ENCODE measurements around the gene WTIP. TPM values are rescaled to one million over a fixed set of nuclear protein-coding genes. Genes with fewer than 3 reads are reported as not detected.

WTIP gene
- total and polyA plus RNA-seq, 5 experiments from 2014 or later: 0.20 to 0.88 (median 0.29) TPM; not detected in 2

- Mint-ChIP-seq H3K9me3 (no peaks in the 10 kb centered on the region), H3K36me3 (peaks cover 1 to 11% (median 6%) of the 10 kb centered on the region in 3 donors), H3K27me3 (peaks cover 8 to 72% (median 43%) of the 10 kb centered on the region in 5 donors), H3K4me3 (peak overlapping the region; percentile 31 to 86 (median 64)), H3K4me1 (peaks cover 7 to 11% (median 8%) of the 10 kb centered on the region in 4 donors), H3K27ac (peak overlapping the region in 1 of 10 donors; percentile 8)
- POLR2A ChIA-PET: no interaction called here
- peak in 1 of 2 donors; percentile 25 for ATAC-seq
- no peak for DNase-seq
These were observed 1.1 kb downstream of the WTIP start for GRCh38 chr19:34482380-34483250.

- peaks cover 9 to 68% (median 39%) of the 10 kb centered on the region in 5 donors for H3K27me3 Mint-ChIP-seq
- POLR2A ChIA-PET: no interaction called here
- DNase-seq (no peak), ATAC-seq (no peak)
- no peak overlapping the region for H3K27ac Mint-ChIP-seq
- no peak overlapping the region for H3K4me3 Mint-ChIP-seq
- peaks cover 1 to 11% (median 6%) of the 10 kb centered on the region in 3 donors for H3K36me3 Mint-ChIP-seq
- H3K9me3 Mint-ChIP-seq: no peaks in the 10 kb centered on the region
- peaks cover 7 to 11% (median 8%) of the 10 kb centered on the region in 4 donors for H3K4me1 Mint-ChIP-seq
These were observed 2.8 kb downstream of the WTIP start for GRCh38 chr19:34484328-34484727.

- POLR2A ChIA-PET: no interaction called here
- Mint-ChIP-seq H3K4me1 (peaks cover 7 to 11% (median 8%) of the 10 kb centered on the region in 4 donors), H3K4me3 (no peak overlapping the region), H3K27me3 (peaks cover 8 to 53% (median 38%) of the 10 kb centered on the region in 5 donors), H3K9me3 (no peaks in the 10 kb centered on the region), H3K27ac (peak overlapping the region in 1 of 10 donors; percentile 4), H3K36me3 (peaks cover 1 to 11% (median 6%) of the 10 kb centered on the region in 3 donors)
- DNase-seq (no peak), ATAC-seq (no peak)
These were observed 4.3 kb downstream of the WTIP start for GRCh38 chr19:34485831-34486230.

- peaks cover 6 to 9% (median 7%) of the 10 kb centered on the region in 4 donors for H3K4me1 Mint-ChIP-seq
- ATAC-seq (no peak), DNase-seq (no peak)
- no peaks in the 10 kb centered on the region for H3K9me3 Mint-ChIP-seq
- peak overlapping the region in 1 of 10 donors; percentile 2 for H3K4me3 Mint-ChIP-seq
- H3K27ac Mint-ChIP-seq: no peak overlapping the region
- peaks cover 8 to 48% (median 37%) of the 10 kb centered on the region in 5 donors for H3K27me3 Mint-ChIP-seq
- POLR2A ChIA-PET: no interaction called here
- H3K36me3 Mint-ChIP-seq: peaks cover 1 to 10% (median 6%) of the 10 kb centered on the region in 3 donors
These were observed 6.1 kb downstream of the WTIP start for GRCh38 chr19:34487651-34488051.

GRCh38 chr19:34489175-34489574 is 7.6 kb downstream of the WTIP start:
- ATAC-seq (no peak), DNase-seq (no peak)
- peaks cover 1 to 33% (median 23%) of the 10 kb centered on the region in 5 donors for H3K27me3 Mint-ChIP-seq
- H3K27ac Mint-ChIP-seq: no peak overlapping the region
- H3K9me3 Mint-ChIP-seq: no peaks in the 10 kb centered on the region
- no peak overlapping the region for H3K4me3 Mint-ChIP-seq
- H3K4me1 Mint-ChIP-seq: peaks cover 0 to 3% (median 0%) of the 10 kb centered on the region in 4 donors
- no peaks in the 10 kb centered on the region for H3K36me3 Mint-ChIP-seq
- POLR2A ChIA-PET: no interaction called here

- no peaks in the 10 kb centered on the region for H3K9me3 Mint-ChIP-seq
- no peak for DNase-seq
- no peak overlapping the region for H3K27ac Mint-ChIP-seq
- H3K36me3 Mint-ChIP-seq: no peaks in the 10 kb centered on the region
- ATAC-seq: no peak
- H3K27me3 Mint-ChIP-seq: peaks cover 1 to 25% (median 18%) of the 10 kb centered on the region in 5 donors
- no peak overlapping the region for H3K4me3 Mint-ChIP-seq
- peaks cover 0 to 3% (median 0%) of the 10 kb centered on the region in 4 donors for H3K4me1 Mint-ChIP-seq
- POLR2A ChIA-PET: interaction anchor here (0.7 kb wide), 1 partner anchor 20 kb away, joined by 3 read pairs; no protein-coding TSS in a partner anchor
These were observed 8.7 kb downstream of the WTIP start for GRCh38 chr19:34490141-34490766.

GRCh38 chr19:34493038-34493648 is 11.6 kb downstream of the WTIP start:
- Mint-ChIP-seq H3K4me1 (peaks cover 0 to 1% (median 0%) of the 10 kb centered on the region in 4 donors), H3K27ac (no peak overlapping the region), H3K4me3 (no peak overlapping the region), H3K36me3 (no peaks in the 10 kb centered on the region), H3K9me3 (no peaks in the 10 kb centered on the region), H3K27me3 (peaks cover 0 to 1% (median 0%) of the 10 kb centered on the region in 5 donors)
- ATAC-seq (no peak), DNase-seq (no peak)
- POLR2A ChIA-PET: no interaction called here

- Mint-ChIP-seq H3K36me3 (no peaks in the 10 kb centered on the region), H3K27me3 (peaks cover 0 to 1% (median 0%) of the 10 kb centered on the region in 5 donors), H3K9me3 (no peaks in the 10 kb centered on the region), H3K4me1 (peaks cover 0 to 1% (median 0%) of the 10 kb centered on the region in 4 donors), H3K4me3 (no peak overlapping the region), H3K27ac (no peak overlapping the region)
- DNase-seq (no peak), ATAC-seq (no peak)
- POLR2A ChIA-PET: no interaction called here
These were observed 12.1 kb downstream of the WTIP start for GRCh38 chr19:34493649-34494044.

GRCh38 chr19:34494601-34495000 is 13.0 kb downstream of the WTIP start:
- peaks cover 0 to 1% (median 0%) of the 10 kb centered on the region in 4 donors for H3K4me1 Mint-ChIP-seq
- no peaks in the 10 kb centered on the region for H3K36me3 Mint-ChIP-seq
- DNase-seq: no peak
- H3K27ac Mint-ChIP-seq: no peak overlapping the region
- no peaks in the 10 kb centered on the region for H3K9me3 Mint-ChIP-seq
- H3K27me3 Mint-ChIP-seq: no peaks in the 10 kb centered on the region
- no peak for ATAC-seq
- POLR2A ChIA-PET: no interaction called here
- H3K4me3 Mint-ChIP-seq: no peak overlapping the region

- no peaks in the 10 kb centered on the region for H3K36me3 Mint-ChIP-seq
- no peak for DNase-seq
- POLR2A ChIA-PET: no interaction called here
These were observed 13.9 kb downstream of the WTIP start for GRCh38 chr19:34495416-34495815.

GRCh38 chr19:34497112-34497805 is 15.7 kb downstream of the WTIP start:
- Mint-ChIP-seq H3K9me3 (no peaks in the 10 kb centered on the region), H3K27ac (peak overlapping the region in 3 of 10 donors; percentile 46 to 73 (median 53)), H3K4me1 (peaks cover 3 to 12% (median 9%) of the 10 kb centered on the region in 4 donors), H3K36me3 (no peaks in the 10 kb centered on the region), H3K4me3 (no peak overlapping the region), H3K27me3 (peaks cover 0 to 9% (median 3%) of the 10 kb centered on the region in 5 donors)
- DNase-seq (no peak), ATAC-seq (no peak)
- POLR2A ChIA-PET: no interaction called here

More at GRCh38 chr19:34495416-34495815, 13.9 kb downstream of the WTIP start:
- peaks cover 0 to 4% (median 0%) of the 10 kb centered on the region in 5 donors for H3K27me3 Mint-ChIP-seq
- H3K27ac Mint-ChIP-seq: no peak overlapping the region
- H3K4me3 Mint-ChIP-seq: no peak overlapping the region
- peaks cover 0 to 4% (median under 1%) of the 10 kb centered on the region in 4 donors for H3K4me1 Mint-ChIP-seq
- ATAC-seq: no peak
- H3K9me3 Mint-ChIP-seq: no peaks in the 10 kb centered on the region

- Mint-ChIP-seq H3K4me1 (peaks cover 2 to 12% (median 9%) of the 10 kb centered on the region in 4 donors), H3K27ac (peak overlapping the region in 2 of 10 donors; percentile 15 to 77), H3K27me3 (peaks cover 0 to 28% (median 15%) of the 10 kb centered on the region in 5 donors), H3K4me3 (peak overlapping the region in 6 of 10 donors; percentile 23 to 68 (median 50)), H3K9me3 (no peaks in the 10 kb centered on the region), H3K36me3 (no peaks in the 10 kb centered on the region)
- DNase-seq (no peak), ATAC-seq (no peak)
- POLR2A ChIA-PET: no interaction called here
These were observed 17.7 kb downstream of the WTIP start for GRCh38 chr19:34499155-34499834.
